ENCODE results near the gene POGLUT3. TPM values are rescaled to one million over a fixed set of nuclear protein-coding genes. Genes with fewer than 3 reads are reported as not detected.

The POGLUT3 gene
- total and polyA plus RNA-seq, 2 of the 8 experiments (the other 6 are each of a cell fraction or from before 2014, with no cell fraction given) = 4.7 to 17.4 TPM

GRCh38 chr11:108516125-108516524, 17.9 kb upstream of the POGLUT3 start (continued):
- TF ChIP-seq CHD7 (IDR thresholded peaks at IDR 0.05; ENCODE audit: insufficient replicate concordance, low read length) (no peak), ASH2L (IDR thresholded peaks at IDR 0.05; ENCODE audit: low read length) (no peak)
